GM21390 (cell line): ENCODE results near the gene ITGA4.

Experiments used
- ATAC-seq: cut with Tn5 transposase; IDR thresholded peaks from one replicate; pipeline ENCODE4 v1.9.1; 2021; ENCODE audit not compliant: unreplicated experiment

ITGA4 gene

GRCh38 chr2:181499231-181499630 is 42.0 kb downstream of the ITGA4 start:
- no peak for ATAC-seq

GRCh38 chr2:181500201-181500600 is 43.0 kb downstream of the ITGA4 start:
- no peak for ATAC-seq

- no peak for ATAC-seq
These were observed 58.5 kb downstream of the ITGA4 start for GRCh38 chr2:181515719-181516118.

GRCh38 chr2:181516992-181517391 is 59.8 kb downstream of the ITGA4 start:
- ATAC-seq, result no peak

GRCh38 chr2:181517685-181518301 is 60.6 kb downstream of the ITGA4 start:
- no peak for ATAC-seq

- no peak for ATAC-seq
These were observed 63.1 kb downstream of the ITGA4 start for GRCh38 chr2:181520253-181520652.

- no peak for ATAC-seq
These were observed 66.6 kb downstream of the ITGA4 start for GRCh38 chr2:181523756-181524155.

- ATAC-seq, result no peak
These were observed 68.8 kb downstream of the ITGA4 start for GRCh38 chr2:181526014-181526413.

GRCh38 chr2:181527058-181527457 is 69.9 kb downstream of the ITGA4 start:
- no peak for ATAC-seq

- no peak for ATAC-seq
These were observed 71.3 kb downstream of the ITGA4 start for GRCh38 chr2:181528441-181528840.

- ATAC-seq, result no peak
These were observed 79.5 kb downstream of the ITGA4 start for GRCh38 chr2:181536730-181537129.

GRCh38 chr2:181540421-181540820 is 83.2 kb downstream of the ITGA4 start:
- ATAC-seq, result no peak

- no peak for ATAC-seq
These were observed 85.0 kb downstream of the ITGA4 start for GRCh38 chr2:181542170-181542569.

- no peak for ATAC-seq
These were observed 88.9 kb downstream of the ITGA4 start for GRCh38 chr2:181546086-181546485.

GRCh38 chr2:181552808-181553207 is 95.6 kb downstream of the ITGA4 start:
- no peak for ATAC-seq

- no peak for ATAC-seq
These were observed 96.1 kb downstream of the ITGA4 start for GRCh38 chr2:181553244-181553643.

GRCh38 chr2:181554061-181554830 is 97.1 kb downstream of the ITGA4 start:
- no peak for ATAC-seq

GRCh38 chr2:181558371-181558770 is 101.2 kb downstream of the ITGA4 start:
- no peak for ATAC-seq

- ATAC-seq, result no peak
These were observed 106.0 kb downstream of the ITGA4 start for GRCh38 chr2:181563101-181563692.

- no peak for ATAC-seq
These were observed 109.3 kb downstream of the ITGA4 start for GRCh38 chr2:181566334-181567032.

GRCh38 chr2:181570059-181570458 is 112.9 kb downstream of the ITGA4 start:
- no peak for ATAC-seq
